ENCODE results near the gene TSPAN32.

GRCh38 chr11:2263071-2263565 is 38.7 kb upstream of the TSPAN32 start:
- TF ChIP-seq, protein P1, sequence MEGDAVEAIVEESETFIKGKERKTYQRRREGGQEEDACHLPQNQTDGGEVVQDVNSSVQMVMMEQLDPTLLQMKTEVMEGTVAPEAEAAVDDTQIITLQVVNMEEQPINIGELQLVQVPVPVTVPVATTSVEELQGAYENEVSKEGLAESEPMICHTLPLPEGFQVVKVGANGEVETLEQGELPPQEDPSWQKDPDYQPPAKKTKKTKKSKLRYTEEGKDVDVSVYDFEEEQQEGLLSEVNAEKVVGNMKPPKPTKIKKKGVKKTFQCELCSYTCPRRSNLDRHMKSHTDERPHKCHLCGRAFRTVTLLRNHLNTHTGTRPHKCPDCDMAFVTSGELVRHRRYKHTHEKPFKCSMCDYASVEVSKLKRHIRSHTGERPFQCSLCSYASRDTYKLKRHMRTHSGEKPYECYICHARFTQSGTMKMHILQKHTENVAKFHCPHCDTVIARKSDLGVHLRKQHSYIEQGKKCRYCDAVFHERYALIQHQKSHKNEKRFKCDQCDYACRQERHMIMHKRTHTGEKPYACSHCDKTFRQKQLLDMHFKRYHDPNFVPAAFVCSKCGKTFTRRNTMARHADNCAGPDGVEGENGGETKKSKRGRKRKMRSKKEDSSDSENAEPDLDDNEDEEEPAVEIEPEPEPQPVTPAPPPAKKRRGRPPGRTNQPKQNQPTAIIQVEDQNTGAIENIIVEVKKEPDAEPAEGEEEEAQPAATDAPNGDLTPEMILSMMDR (IDR thresholded peaks at IDR 0.05 in 4 of 5, conservative IDR thresholded peaks at IDR 0.05 in 1 of 5): no peak
- no peak for TF ChIP-seq POLR2A (IDR thresholded peaks at IDR 0.05)
